ENCODE results near the gene PROSER3.

Gene PROSER3

GRCh38 chr19:35745328-35746086, 12.5 kb upstream of the PROSER3 start, which contains the start of the genes PSENEN and U2AF1L4:
PSENEN (plus strand) TSS chr19:35745651; CDS start chr19:35745931, 280 bp downstream.
U2AF1L4 (minus strand) TSS chr19:35745418; CDS start chr19:35745391, 27 bp downstream.
- peak within 1 kb of the TSS; percentile 88 for H3K4me3 ChIP-seq (ENCODE audit: low read depth, low read length)
- no peak for TF ChIP-seq CTCF (conservative IDR thresholded peaks at IDR 0.05; ENCODE audit: low read depth, low read length)
- peak; percentile 100 for DNase-seq (ENCODE audit: low read depth)

- TF ChIP-seq CTCF (conservative IDR thresholded peaks at IDR 0.05; ENCODE audit: low read depth, low read length): no peak
- peak overlapping the region; percentile 82 for H3K4me3 ChIP-seq (ENCODE audit: low read depth, low read length)
- DNase-seq (ENCODE audit: low read depth): no peak
Observed at GRCh38 chr19:35746087-35746462, 11.9 kb upstream of the PROSER3 start.

- peak overlapping the region; percentile 82 for H3K4me3 ChIP-seq (ENCODE audit: low read depth, low read length)
- DNase-seq (ENCODE audit: low read depth): no peak
- no peak for TF ChIP-seq CTCF (conservative IDR thresholded peaks at IDR 0.05; ENCODE audit: low read depth, low read length)
Observed at GRCh38 chr19:35746531-35746930, 11.4 kb upstream of the PROSER3 start.

- DNase-seq (ENCODE audit: low read depth): peak; percentile 100
- TF ChIP-seq CTCF (conservative IDR thresholded peaks at IDR 0.05; ENCODE audit: low read depth, low read length): peak; percentile 20
- peak within 1 kb of the TSS; percentile 70 for H3K4me3 ChIP-seq (ENCODE audit: low read depth, low read length)
Observed at GRCh38 chr19:35748106-35749020, 9.6 kb upstream of the PROSER3 start, which contains the start of gene LIN37. LIN37 (plus strand) TSS chr19:35748576; CDS start chr19:35748725, 149 bp downstream.

- peak overlapping the region; percentile 31 for H3K4me3 ChIP-seq (ENCODE audit: low read depth, low read length)
- TF ChIP-seq CTCF (conservative IDR thresholded peaks at IDR 0.05; ENCODE audit: low read depth, low read length): no peak
- DNase-seq (ENCODE audit: low read depth): no peak
Observed at GRCh38 chr19:35750167-35750566, 7.8 kb upstream of the PROSER3 start.

GRCh38 chr19:35751839-35752745, 5.9 kb upstream of the PROSER3 start:
- no peak for TF ChIP-seq CTCF (conservative IDR thresholded peaks at IDR 0.05; ENCODE audit: low read depth, low read length)
- DNase-seq (ENCODE audit: low read depth): no peak
- no peak overlapping the region for H3K4me3 ChIP-seq (ENCODE audit: low read depth, low read length)
